ENCODE results near the gene IGSF22.
"Not testable (repeated sequence)": the region's sequence is repeated elsewhere in the genome, so short reads cannot be mapped to it uniquely, and the experiment has no call there.

GRCh38 chr11:18681949-18682348 lies 44.0 kb downstream of the IGSF22 start:
- TF ChIP-seq MAX (IDR thresholded peaks at IDR 0.05); CTCF (IDR thresholded peaks at IDR 0.05 in 2 of 3, conservative IDR thresholded peaks at IDR 0.05 in 1 of 3; ENCODE audit: borderline replicate concordance in 1 of 3, insufficient read depth in 1 of 3, low read depth in 2 of 3, low read length in 2 of 3); ZNF274 (IDR thresholded peaks at IDR 0.05; ENCODE audit: low read depth, low read length); POLR2AphosphoS5 (IDR thresholded peaks at IDR 0.05; ENCODE audit: low read depth, low read length); POLR2A (IDR thresholded peaks at IDR 0.05; ENCODE audit: borderline replicate concordance, extremely low read depth, insufficient read depth, insufficient read length); ATF3 (IDR thresholded peaks at IDR 0.05); ELF1 (IDR thresholded peaks at IDR 0.05; ENCODE audit: borderline replicate concordance, low read depth); SP1 (IDR thresholded peaks at IDR 0.05; ENCODE audit: low read depth); JUND (IDR thresholded peaks at IDR 0.05); RAD21 (IDR thresholded peaks at IDR 0.05; ENCODE audit: low read depth); SRF (IDR thresholded peaks at IDR 0.05; ENCODE audit: low read depth); CEBPB (IDR thresholded peaks at IDR 0.05; ENCODE audit: low read depth): not testable (repeated sequence)

Measured in HCT116 (cell line).